IPS DF 4.7 (cell line): Measurements from ENCODE around the gene SMAD6.
A peak's percentile ranks its signal among the peaks of the same experiment; 100 is the strongest.

Source experiments
- DNase-seq: peaks from one replicate; pipeline ENCODE4 v3.0.0-alpha.2; 2013; ENCODE audit warnings: low spot score; ENCODE audit errors: extremely low read depth

SMAD6 gene

DNA sequence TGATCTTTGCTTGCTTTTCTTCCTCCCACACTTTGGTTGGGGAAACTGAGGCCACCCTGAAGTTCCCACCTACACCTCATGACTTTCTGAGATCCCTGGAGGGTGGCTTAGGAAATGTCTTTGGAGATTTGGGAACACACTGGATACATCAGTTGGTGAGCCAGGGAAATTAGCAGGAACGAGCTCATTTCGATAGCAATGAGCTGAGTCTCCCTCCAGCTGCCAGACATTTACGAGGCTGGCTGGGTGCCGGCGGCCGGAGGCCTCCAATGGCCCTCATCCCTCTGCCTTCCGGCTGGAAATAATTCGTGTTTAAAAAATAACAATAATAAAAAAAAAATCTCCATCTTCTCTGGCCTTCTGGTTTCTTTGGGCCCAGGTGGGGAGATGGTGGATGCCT is 38.8 kb downstream of the SMAD6 start:
- DNase-seq: no peak

DNA sequence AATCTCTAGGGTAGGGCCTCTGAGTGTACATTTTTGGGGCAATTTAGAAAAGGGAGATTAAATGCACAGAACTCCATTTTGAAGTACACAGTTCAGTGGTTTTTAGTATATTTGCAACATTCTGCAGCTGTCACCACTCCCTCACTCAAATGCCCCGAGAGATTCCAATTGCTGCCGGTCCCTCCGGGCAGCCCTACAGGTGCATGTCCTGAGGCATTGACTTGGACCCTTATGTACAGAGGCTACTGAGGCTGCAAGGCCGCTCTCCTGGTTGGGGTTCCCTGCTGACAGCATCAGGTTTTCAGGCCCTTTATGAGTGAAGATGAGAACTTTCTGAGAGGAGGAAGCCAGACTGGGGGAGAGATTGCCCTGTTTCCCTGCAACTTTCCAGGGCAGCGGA is 39.6 kb downstream of the SMAD6 start:
- DNase-seq: no peak

DNA sequence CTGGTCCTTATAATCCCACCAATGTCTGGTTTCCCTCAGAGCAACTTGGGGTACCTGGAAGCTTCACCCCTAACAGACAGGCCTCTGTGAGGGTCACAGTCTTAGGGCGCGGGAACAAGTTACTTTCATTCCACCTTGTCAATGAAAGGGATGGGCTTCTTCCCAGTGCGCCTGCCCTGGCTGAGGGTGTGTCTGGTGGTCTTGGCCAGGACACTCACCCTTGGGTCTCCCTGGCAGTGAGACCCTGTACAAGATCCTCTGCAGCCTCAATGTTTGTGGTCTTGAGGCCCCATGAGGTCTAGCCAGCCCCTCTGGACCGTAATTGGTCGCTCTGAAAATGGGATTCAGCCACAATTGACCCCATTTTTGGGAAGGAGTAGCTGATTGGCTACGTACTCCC is 40.2 kb downstream of the SMAD6 start:
- DNase-seq: no peak

DNA sequence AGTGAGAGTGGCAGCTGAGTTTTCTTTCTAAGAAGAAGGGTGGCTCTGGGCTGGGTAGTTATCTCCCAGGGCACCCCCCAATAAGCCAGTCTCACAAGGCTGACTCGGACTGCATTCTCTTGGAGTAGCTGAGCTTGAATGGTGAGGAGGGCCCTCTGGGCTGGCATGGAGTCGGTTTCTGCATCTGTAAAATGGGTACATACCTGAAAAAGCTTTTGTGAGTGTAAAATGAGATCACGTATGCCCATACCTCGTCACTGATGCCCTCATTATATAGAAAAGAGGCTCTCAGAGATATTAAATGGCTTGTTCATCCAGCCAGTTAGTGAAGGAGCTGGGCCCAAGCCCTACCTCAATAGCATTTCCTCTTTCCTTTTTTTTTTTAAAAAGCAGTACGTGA is 41.2 kb downstream of the SMAD6 start:
- DNase-seq: no peak

DNA sequence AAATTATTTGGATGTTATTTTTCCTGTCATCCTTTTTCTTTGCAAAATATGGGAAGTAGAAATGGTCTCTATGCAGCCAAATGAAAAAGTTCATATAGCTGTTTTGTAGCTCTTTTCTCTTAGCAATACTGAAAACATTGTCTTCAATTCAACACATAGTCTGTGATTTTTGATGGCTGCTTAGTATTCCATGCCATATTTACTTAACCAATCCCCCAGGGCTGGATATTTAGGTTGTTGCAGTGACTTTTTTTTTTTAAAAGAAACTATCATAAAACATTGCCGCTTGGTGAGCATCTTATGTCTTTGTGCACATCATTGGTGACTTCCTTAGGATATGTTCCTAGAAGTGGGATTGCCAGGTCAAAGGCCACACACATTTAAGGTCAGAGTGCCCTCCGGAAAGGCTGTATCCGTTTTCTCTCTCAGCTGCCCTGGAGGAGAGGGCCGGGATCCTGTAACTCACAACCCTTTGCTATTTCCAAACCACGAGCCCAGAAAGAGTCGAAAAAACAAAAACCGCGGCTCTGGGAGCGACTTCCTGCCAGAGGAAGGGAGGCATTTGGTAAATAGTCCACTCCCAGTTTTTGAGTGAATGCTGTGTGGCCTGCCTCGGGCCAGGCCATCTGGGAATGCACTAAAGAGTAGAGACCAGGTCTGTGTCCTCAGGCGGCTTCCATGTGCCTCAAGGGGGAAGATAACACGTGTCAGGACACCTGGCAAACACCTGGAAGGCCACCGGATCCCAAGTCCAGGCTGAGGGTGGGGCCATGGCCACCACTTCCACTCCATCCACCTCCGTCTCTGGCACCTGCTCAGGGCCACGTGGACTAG is 41.9 kb downstream of the SMAD6 start:
- DNase-seq: no peak

DNA sequence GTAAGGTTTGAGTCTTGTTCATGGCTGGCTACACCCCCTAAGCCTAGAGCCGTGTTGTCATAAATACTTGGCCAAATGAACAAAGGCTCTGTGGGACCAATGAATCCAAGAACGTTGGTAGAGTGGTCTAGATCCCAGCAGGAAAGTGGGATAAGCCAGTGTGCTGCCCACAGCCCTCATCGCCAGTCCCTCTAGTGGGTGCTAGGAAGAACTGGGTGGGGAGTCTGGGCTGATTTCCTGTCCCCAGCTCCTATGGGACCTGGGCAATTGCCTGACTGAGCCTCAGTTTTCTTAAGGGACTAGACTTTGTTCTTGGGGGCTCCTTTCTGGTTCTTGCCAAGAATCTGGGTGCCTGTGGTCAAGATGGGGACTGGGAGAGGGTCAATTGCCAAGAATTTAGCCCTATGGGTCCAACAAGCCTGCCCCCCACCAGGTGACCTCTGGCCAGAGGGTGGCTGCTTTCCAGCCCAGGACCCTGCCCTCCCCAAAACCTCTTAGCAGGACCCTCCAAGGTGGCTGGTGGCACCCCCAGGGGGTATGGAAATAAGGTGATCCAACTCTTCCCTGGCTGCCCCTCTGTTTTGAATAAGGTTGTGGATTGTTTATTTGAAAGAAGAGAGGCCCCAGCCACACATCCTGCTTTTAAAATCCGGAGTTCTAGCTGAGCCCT is 42.7 kb downstream of the SMAD6 start:
- DNase-seq: no peak

DNA sequence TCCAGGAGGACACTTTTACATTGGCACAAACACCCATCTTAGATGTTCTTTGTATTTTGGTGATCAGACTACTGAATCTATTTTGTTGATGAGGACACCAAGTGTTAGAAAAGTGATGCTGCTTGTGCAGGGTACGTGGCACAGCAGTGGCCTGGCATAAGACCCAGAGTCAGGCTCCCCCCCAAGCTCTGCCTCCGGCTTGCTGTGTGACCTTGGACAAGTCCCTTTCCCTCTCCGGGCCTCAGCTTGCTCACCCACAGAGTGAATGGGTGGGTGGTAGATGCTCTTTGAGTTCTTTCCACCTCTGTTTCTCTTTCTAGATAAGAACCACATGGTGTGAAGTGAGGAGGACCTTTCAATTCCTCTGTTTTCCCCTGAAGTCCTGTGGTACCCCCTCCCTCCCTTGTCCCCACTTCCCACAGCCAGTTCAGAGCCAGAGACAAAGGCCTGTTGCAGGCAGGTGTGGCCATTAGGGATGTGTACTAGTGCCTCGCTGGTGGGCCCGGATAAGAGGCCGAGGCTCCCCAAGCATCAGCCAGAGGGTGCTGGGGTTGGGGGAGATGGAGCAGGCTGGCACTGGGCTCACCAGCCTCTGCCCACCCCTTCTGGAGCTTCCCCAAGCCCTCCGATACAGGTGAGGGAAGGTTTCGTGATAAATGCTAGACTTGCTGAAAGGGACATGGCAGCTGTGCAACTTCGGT is 43.6 kb downstream of the SMAD6 start:
- no peak for DNase-seq

DNA sequence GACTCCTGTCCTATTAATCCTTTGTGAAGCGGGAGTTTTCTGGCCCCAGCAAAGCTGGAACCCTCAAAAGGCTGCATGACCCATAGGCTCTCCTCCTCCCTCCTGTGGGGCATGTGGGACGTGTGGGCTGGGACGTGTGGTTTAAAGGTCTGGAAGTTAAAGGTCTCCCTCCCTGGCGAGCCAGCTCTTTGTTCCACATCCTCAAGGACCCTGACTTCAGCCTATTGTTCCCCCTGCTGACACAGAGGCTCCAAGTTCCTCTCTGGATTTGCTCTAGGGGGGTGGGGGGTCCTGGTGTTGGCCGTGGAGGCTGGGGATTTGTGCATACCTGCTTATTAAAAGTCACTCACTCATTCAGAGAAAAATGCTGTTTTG is 44.2 kb downstream of the SMAD6 start:
- no peak for DNase-seq

DNA sequence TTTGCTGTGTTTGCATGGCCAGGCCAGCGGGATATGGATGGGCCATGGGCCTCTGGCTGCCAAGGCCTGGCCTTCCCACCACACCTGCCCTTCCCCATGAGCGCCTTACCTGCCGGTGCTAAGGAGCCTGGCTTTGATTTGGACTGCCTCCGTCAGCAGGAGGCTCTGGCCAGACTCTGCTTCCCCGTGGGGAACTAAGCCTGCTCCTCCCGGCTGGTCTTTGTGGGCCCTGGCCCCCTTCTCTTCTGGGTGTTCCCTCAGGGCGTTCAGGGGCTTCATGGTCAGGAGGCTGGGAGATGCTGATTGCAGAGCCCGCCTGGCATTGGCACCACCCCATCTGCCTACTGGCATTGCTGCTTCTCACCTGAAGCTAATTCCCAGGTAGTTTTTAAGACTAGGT is 45.2 kb downstream of the SMAD6 start:
- DNase-seq: no peak

DNA sequence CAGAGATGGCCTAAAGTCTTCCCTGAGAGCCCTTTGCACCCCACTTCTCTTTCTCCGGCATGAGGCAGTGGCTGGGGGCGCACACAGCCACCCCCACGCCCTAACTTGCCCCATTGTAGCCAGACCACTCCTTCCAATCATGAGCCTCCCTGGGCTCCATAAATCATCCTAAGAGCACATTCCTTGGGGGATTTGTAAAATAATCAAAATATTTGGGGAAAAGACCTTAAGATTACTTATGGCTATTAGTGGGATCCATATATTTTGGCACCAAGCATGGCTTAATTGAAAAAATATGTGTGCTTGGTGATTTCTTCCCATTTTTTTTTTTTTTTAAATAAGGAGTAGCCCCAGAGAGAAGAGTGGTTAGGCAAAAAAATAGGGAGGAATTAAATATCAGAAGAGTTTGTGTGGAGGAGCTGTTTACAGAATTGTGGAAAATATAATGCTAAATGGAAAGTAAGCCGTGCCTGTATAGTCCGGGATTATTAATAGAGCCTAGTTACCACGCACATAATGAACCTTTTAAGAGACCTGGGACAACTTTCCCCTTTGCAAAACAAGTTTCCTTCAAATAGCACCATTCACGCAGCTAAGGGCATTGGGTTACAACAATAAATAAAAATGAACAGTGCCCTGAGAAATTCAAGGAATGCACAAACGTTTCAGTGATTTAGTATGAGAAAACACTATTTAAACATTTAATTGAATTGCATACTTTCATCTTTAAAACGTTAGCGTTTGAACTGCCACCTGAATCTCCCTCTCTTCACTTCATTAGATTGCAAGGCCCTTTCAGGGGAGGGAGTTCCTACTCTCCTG is 46.1 kb downstream of the SMAD6 start:
- no peak for DNase-seq

DNA sequence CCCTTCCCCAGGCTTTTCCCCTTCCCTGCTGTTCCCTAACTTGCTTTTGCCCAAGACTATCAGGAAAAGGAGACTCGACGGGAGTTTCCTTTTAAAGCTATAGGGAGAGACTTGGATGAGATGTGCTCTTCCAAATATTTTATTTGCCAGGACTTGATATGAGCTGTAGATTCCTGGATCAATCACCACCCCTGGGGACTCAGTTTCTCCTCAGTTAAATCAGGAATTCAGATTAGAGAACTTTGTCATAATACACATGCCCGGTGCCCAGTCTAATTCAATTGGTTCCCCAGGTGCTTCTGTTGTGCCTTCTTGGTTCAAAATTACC is 46.6 kb downstream of the SMAD6 start:
- peak; percentile 38 for DNase-seq

DNA sequence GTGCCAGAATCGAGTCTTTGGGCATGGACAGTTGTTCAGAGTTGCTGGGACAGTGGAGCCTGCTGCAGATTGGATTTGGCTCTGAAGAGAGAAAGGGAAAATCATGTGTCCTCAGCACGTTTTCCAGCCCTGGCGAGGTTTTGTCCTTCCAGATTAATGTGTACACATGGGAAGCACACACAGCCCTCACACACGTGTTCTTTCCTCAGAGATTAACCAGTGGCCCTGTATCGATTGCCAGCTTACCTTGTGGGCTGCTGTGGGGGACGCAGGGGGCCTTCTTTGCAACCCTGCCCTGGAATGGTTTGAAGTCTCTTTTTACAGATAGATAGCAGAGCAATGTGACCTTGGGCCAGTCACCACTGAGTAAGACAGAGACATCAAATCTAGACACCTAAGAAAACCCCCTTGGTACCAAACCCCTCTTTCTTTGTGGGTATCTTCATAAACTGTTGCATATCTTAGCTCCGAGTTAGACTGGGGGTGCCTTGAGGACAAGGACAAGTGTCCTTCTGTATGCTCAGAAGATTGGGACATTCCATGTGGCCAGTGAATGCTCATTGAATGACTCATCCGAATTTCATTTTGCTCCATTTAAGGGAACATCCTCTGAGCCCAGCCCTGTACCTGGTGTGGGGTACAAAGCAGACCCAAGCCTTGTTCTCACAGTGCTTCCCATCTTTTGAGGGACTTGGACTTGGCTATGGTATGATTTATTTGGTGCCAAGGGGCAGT is 48.0 kb downstream of the SMAD6 start:
- DNase-seq: no peak

GRCh38 chr15:66750609-66751008 is 48.6 kb downstream of the SMAD6 start:
- DNase-seq: no peak

DNA sequence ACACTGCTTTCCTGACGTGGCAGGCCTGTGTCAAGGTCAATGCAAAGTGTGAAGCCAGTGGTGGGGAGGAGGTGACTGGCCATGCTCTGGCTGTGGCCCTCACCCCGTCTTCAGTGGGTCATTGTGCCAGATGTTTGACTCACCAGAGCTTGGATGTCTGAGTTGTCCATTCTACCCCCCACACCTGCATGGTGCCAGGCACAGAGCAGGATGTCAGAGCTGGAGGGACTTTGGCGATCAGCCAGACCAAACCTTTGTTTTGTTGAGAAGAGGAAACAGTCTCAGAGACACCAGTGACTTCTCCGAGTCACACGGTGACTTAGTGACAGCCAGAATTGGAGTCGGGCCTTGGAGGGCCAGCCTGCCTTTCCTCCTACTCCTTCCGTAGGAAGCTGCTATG is 49.5 kb downstream of the SMAD6 start:
- no peak for DNase-seq

DNA sequence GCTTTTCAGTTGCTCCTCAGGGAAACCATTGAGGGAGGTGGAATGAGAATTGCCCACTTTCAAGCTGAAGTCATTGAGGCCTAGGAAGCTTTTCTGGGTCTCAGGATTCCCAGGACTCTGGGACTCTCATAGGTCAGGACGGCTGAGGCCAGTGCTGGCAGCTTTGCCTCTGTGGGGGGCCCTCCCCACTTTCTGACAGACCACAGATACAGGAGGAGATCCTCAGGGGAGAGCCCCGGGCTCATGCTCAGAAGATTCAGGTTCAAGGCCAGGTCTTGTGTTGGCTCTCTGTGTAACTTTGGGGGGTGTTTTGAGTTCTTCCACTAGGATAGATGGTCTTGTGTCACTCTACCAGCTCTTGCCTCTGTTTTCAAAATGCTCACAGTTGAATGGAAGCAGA is 50.0 kb downstream of the SMAD6 start:
- DNase-seq: no peak

- no peak for DNase-seq
These were observed 51.8 kb downstream of the SMAD6 start for GRCh38 chr15:66753687-66754377.

GRCh38 chr15:66754789-66755188 is 52.8 kb downstream of the SMAD6 start:
- DNase-seq: no peak

- no peak for DNase-seq
These were observed 53.4 kb downstream of the SMAD6 start for GRCh38 chr15:66755298-66756068.

- DNase-seq: no peak
These were observed 54.3 kb downstream of the SMAD6 start for GRCh38 chr15:66756295-66756694.

DNA sequence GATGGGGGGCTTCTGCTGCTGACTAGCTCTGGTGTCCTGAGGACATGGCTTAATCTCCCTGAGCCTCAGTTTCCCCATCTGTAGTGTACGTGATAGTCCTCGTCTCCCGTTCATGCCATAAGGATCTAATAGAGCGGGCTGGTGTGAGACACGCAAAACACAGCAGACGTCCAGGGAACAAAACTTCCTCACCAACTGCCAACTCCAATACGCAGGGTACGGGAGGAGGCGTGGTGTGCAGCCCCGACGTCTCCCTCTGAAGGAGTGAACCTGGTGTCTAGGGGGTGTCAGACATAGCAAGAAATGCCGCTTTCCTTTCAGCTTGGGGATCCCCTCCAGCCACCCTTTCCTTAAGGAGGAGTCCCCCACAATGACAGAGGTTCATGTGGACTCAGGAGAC is 55.0 kb downstream of the SMAD6 start:
- no peak for DNase-seq
